DOHH2 (cell line): ENCODE measurements around the gene MEGF11.

Experiments
- H3F3A ChIP-seq: fragments of 200-600 bp; sonication (generic), shearing (Covaris generic); 2 replicates; pipeline ENCODE4 v1.6.0; 2016; ENCODE audit warnings: antibody characterized with exemption, mild to moderate bottlenecking; ENCODE audit not compliant: control insufficient read depth, insufficient read depth
- H3K27ac ChIP-seq: fragments of 200-600 bp; sonication (generic); 2 replicates; pipeline ENCODE4 v1.5.1; 2014; ENCODE audit warnings: low read depth, mild to moderate bottlenecking, low read length, moderate library complexity
- H3K27me3 ChIP-seq: fragments of 200-600 bp; sonication (generic); 2 replicates; pipeline ENCODE4 v1.6.1; 2014; ENCODE audit warnings: mild to moderate bottlenecking, low read length, mixed read lengths; ENCODE audit not compliant: control insufficient read depth
- H3K36me3 ChIP-seq: fragments of 200-600 bp; sonication (generic); 2 replicates; pipeline ENCODE4 v1.6.1; 2014; ENCODE audit warnings: mild to moderate bottlenecking, low read length, moderate library complexity, mixed read lengths; ENCODE audit not compliant: control insufficient read depth
- H3K4me1 ChIP-seq: fragments of 200-600 bp; sonication (generic); 2 replicates; pipeline ENCODE4 v1.6.1; 2014; ENCODE audit warnings: mild to moderate bottlenecking, low read length, mixed read lengths; ENCODE audit not compliant: control insufficient read depth
- H3K4me2 ChIP-seq: fragments of 200-600 bp; sonication (generic); 2 replicates; pipeline ENCODE4 v1.6.0; 2014; ENCODE audit warnings: mild to moderate bottlenecking, low read length, moderate library complexity
- H3K4me3 ChIP-seq: fragments of 200-600 bp; sonication (generic); 2 replicates; pipeline ENCODE4 v1.5.1; 2014; ENCODE audit warnings: mild to moderate bottlenecking, low read length, mixed read lengths
- H3K79me2 ChIP-seq: fragments of 200-600 bp; sonication (generic); 2 replicates; pipeline ENCODE4 v1.6.1; 2014; ENCODE audit warnings: mild to moderate bottlenecking, low read length, mixed read lengths; ENCODE audit not compliant: control insufficient read depth
- H3K9me2 ChIP-seq: fragments of 200-600 bp; sonication (generic); replicated peaks from 2 replicates; pipeline ENCODE4 v1.6.1; 2014; ENCODE audit warnings: mild to moderate bottlenecking, low read length, mixed read lengths; ENCODE audit not compliant: control insufficient read depth
- H3K9me3 ChIP-seq: fragments of 200-600 bp; sonication (generic); 2 replicates; pipeline ENCODE4 v1.6.1; 2014; ENCODE audit warnings: antibody characterized with exemption, low read length, mixed read lengths; ENCODE audit not compliant: control insufficient read depth, insufficient read depth
- H4K20me1 ChIP-seq: fragments of 200-600 bp; sonication (generic); 2 replicates; pipeline ENCODE4 v1.6.0; 2014; ENCODE audit warnings: low read depth, mild to moderate bottlenecking, antibody characterized with exemption, low read length, moderate library complexity; ENCODE audit not compliant: control insufficient read depth, insufficient read depth
- CTCF ChIP-seq: fragments of 200-600 bp; sonication (generic); IDR thresholded peaks from one replicate; pipeline ENCODE4 v1.5.1; 2014; ENCODE audit warnings: antibody characterized with exemption, mild to moderate bottlenecking, low read depth, low read length; ENCODE audit not compliant: poor library complexity, severe bottlenecking
- EZH2phosphoT487 ChIP-seq: fragments of 200-600 bp; sonication (generic); IDR thresholded peaks from 2 replicates; pipeline ENCODE4 v1.6.1; 2017; ENCODE audit warnings: borderline replicate concordance, mild to moderate bottlenecking, antibody characterized with exemption, low read length, moderate library complexity, mixed read lengths

MEGF11 gene

GRCh38 chr15:65970937-65971740, 282.4 kb downstream of the MEGF11 start:
- no peak overlapping the region for H3K27ac ChIP-seq
- peaks cover 50% of the 10 kb centered on the region for H3K36me3 ChIP-seq
- H3K9me3 ChIP-seq: no peaks in the 10 kb centered on the region
- H3K9me2 ChIP-seq: no peaks in the 10 kb centered on the region
- no peaks in the 10 kb centered on the region for H3K79me2 ChIP-seq
- no peaks in the 10 kb centered on the region for H3K4me1 ChIP-seq
- H3K4me3 ChIP-seq: no peak overlapping the region
- no peaks in the 10 kb centered on the region for H4K20me1 ChIP-seq
- H3F3A ChIP-seq: no peaks in the 10 kb centered on the region; the same call in 1 of the 2 replicates
- H3K27me3 ChIP-seq: no peaks in the 10 kb centered on the region
- no peak for TF ChIP-seq EZH2phosphoT487
- TF ChIP-seq CTCF: no peak
- H3K4me2 ChIP-seq: no peak overlapping the region

GRCh38 chr15:65969865-65970816, 283.4 kb downstream of the MEGF11 start:
- Histone ChIP-seq H3K9me2 (no peaks in the 10 kb centered on the region), H3K36me3 (peaks cover 46% of the 10 kb centered on the region), H4K20me1 (no peaks in the 10 kb centered on the region), H3K27ac (no peak overlapping the region), H3K27me3 (no peaks in the 10 kb centered on the region), H3F3A (no peaks in the 10 kb centered on the region; the same call in 1 of the 2 replicates), H3K79me2 (no peaks in the 10 kb centered on the region), H3K4me1 (no peaks in the 10 kb centered on the region), H3K4me3 (no peak overlapping the region), H3K4me2 (no peak overlapping the region), H3K9me3 (no peaks in the 10 kb centered on the region)
- no peak for TF ChIP-seq EZH2phosphoT487

DNA sequence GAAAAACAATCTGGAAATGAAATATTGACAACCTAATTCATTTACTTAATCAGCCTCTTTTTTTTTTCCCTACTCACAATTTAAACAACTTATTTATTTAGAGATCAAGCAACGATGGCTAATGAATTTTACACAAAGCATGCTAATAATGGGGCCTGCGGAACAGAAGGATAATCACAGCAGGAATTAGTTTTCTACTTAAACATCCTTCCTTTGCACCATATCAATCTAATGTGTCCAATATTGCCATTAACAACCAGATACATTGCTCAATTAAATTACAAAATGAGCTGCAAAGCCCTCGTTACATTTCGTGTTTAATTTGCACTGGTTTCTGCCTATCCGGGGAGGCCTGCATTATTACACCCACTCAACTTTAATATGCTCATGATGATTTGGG, 285.0 kb downstream of the MEGF11 start:
- no peaks in the 10 kb centered on the region for H3K27me3 ChIP-seq
- no peak overlapping the region for H3K4me2 ChIP-seq
- H3K9me2 ChIP-seq: no peaks in the 10 kb centered on the region
- H3K36me3 ChIP-seq: peaks cover 53% of the 10 kb centered on the region
- no peak for TF ChIP-seq EZH2phosphoT487
- no peak for TF ChIP-seq CTCF
- no peaks in the 10 kb centered on the region for H4K20me1 ChIP-seq
- H3K4me3 ChIP-seq: no peak overlapping the region
- H3K27ac ChIP-seq: no peak overlapping the region
- no peaks in the 10 kb centered on the region for H3K9me3 ChIP-seq
- H3F3A ChIP-seq: no peaks in the 10 kb centered on the region; the same call in 1 of the 2 replicates
- no peaks in the 10 kb centered on the region; the same call in 1 of the 2 replicates for H3K4me1 ChIP-seq
- no peaks in the 10 kb centered on the region for H3K79me2 ChIP-seq
